Ishikawa (cell line): ENCODE results near the gene LZIC.

Source experiments
- CEBPB ChIP-seq: IDR thresholded peaks from 2 replicates; pipeline ENCODE4 v1.6.1; 2012
- EGR1 ChIP-seq: IDR thresholded peaks from 2 replicates; pipeline ENCODE4 v1.6.1; 2012
- EP300 ChIP-seq: IDR thresholded peaks from 2 replicates; pipeline ENCODE4 v1.6.1; 2012; ENCODE audit warnings: borderline replicate concordance
- FOXM1 ChIP-seq: IDR thresholded peaks from 2 replicates; pipeline ENCODE4 v1.6.1; 2012; ENCODE audit warnings: low read depth, borderline replicate concordance
- NFIC ChIP-seq: IDR thresholded peaks from 2 replicates; pipeline ENCODE4 v1.6.1; 2012
- RAD21 ChIP-seq: IDR thresholded peaks from 2 replicates; pipeline ENCODE4 v1.6.1; 2012; ENCODE audit warnings: low read depth
- TAF1 ChIP-seq: IDR thresholded peaks from 2 replicates; pipeline ENCODE4 v1.6.1; 2012; ENCODE audit warnings: low read depth, mild to moderate bottlenecking
- TCF12 ChIP-seq: IDR thresholded peaks from 2 replicates; pipeline ENCODE4 v1.6.1; 2012; ENCODE audit warnings: low read depth
- TEAD4 ChIP-seq: IDR thresholded peaks from 2 replicates; pipeline ENCODE4 v1.6.1; 2012
- YY1 ChIP-seq: IDR thresholded peaks from 2 replicates; pipeline ENCODE4 v1.6.1; 2012; ENCODE audit warnings: low read depth
- ZBTB7A ChIP-seq: IDR thresholded peaks from 2 replicates; pipeline ENCODE4 v1.6.1; 2012; ENCODE audit warnings: low read depth
- TF ChIP-seq, protein P1 (sequence below): IDR thresholded peaks from 2 replicates; pipeline ENCODE4 v1.6.1; 2012
- TF ChIP-seq, protein P2 (sequence below): IDR thresholded peaks from 2 replicates; pipeline ENCODE4 v1.6.1; 2012; ENCODE audit warnings: low read depth, mild to moderate bottlenecking

DNA sequence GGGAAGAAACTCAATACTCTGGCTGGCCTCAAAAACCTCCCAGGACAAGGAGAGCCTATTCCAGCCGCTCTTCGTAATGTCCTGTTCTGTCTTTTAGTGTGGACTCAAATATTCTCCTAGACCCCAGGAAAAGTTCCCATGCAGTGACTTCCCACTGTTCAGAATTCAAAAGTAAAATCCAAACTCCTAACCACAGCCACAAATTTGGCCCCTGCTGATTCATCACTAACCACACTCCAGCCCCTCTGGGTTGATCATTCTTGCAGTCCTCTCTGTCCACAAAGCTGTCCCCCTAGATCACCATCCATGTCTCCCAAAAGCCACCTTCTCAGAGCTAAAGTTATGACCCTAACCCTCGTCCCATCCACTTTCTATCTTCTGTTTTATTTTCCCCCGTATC is 38.2 kb downstream of the LZIC start:
- TF ChIP-seq FOXM1 (no peak), EP300 (no peak), TCF12 (no peak), CEBPB (no peak), RAD21 (no peak), NFIC (no peak), TAF1 (no peak), TEAD4 (no peak), ZBTB7A (no peak), YY1 (no peak), EGR1 (no peak)
- TF ChIP-seq, protein P1, sequence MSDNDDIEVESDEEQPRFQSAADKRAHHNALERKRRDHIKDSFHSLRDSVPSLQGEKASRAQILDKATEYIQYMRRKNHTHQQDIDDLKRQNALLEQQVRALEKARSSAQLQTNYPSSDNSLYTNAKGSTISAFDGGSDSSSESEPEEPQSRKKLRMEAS = no peak
- TF ChIP-seq, protein P2, sequence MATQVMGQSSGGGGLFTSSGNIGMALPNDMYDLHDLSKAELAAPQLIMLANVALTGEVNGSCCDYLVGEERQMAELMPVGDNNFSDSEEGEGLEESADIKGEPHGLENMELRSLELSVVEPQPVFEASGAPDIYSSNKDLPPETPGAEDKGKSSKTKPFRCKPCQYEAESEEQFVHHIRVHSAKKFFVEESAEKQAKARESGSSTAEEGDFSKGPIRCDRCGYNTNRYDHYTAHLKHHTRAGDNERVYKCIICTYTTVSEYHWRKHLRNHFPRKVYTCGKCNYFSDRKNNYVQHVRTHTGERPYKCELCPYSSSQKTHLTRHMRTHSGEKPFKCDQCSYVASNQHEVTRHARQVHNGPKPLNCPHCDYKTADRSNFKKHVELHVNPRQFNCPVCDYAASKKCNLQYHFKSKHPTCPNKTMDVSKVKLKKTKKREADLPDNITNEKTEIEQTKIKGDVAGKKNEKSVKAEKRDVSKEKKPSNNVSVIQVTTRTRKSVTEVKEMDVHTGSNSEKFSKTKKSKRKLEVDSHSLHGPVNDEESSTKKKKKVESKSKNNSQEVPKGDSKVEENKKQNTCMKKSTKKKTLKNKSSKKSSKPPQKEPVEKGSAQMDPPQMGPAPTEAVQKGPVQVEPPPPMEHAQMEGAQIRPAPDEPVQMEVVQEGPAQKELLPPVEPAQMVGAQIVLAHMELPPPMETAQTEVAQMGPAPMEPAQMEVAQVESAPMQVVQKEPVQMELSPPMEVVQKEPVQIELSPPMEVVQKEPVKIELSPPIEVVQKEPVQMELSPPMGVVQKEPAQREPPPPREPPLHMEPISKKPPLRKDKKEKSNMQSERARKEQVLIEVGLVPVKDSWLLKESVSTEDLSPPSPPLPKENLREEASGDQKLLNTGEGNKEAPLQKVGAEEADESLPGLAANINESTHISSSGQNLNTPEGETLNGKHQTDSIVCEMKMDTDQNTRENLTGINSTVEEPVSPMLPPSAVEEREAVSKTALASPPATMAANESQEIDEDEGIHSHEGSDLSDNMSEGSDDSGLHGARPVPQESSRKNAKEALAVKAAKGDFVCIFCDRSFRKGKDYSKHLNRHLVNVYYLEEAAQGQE = no peak
